OCI-LY1 (cell line): ENCODE results near the gene MRPL36.

Experiments used
- H2AFZ ChIP-seq: fragments of 200-600 bp; sonication (generic), shearing (Covaris generic); 2 replicates; pipeline ENCODE4 v1.6.0; 2014; ENCODE audit warnings: antibody characterized with exemption, mild to moderate bottlenecking, low read length
- H3F3A ChIP-seq: fragments of 200-600 bp; sonication (generic), shearing (Covaris generic); 2 replicates; pipeline ENCODE4 v1.6.0; 2014; ENCODE audit warnings: mild to moderate bottlenecking, antibody characterized with exemption, low read length, moderate library complexity; ENCODE audit not compliant: insufficient read depth
- H3K27ac ChIP-seq: fragments of 200-600 bp; sonication (generic); 2 replicates; pipeline ENCODE4 v1.5.1; 2014; ENCODE audit warnings: low read length, mixed run types, mild to moderate bottlenecking, low read depth; ENCODE audit not compliant: poor library complexity, severe bottlenecking
- H3K27me3 ChIP-seq: fragments of 200-600 bp; sonication (generic); 2 replicates; pipeline ENCODE4 v1.6.0; 2014; ENCODE audit warnings: antibody characterized with exemption, mild to moderate bottlenecking, low read length, moderate library complexity; ENCODE audit not compliant: insufficient read depth
- H3K36me3 ChIP-seq: fragments of 200-600 bp; sonication (generic); 2 replicates; pipeline ENCODE4 v1.6.1; 2014; ENCODE audit warnings: mild to moderate bottlenecking, antibody characterized with exemption, low read length, moderate library complexity, mixed read lengths; ENCODE audit not compliant: insufficient read depth
- H3K4me1 ChIP-seq: fragments of 200-600 bp; sonication (generic); 2 replicates; pipeline ENCODE4 v1.5.1; 2014; ENCODE audit warnings: mild to moderate bottlenecking, low read length, moderate library complexity; ENCODE audit not compliant: insufficient read depth, severe bottlenecking
- H3K4me2 ChIP-seq: fragments of 200-600 bp; sonication (generic), shearing (Covaris generic); 2 replicates; pipeline ENCODE4 v1.6.1; 2014; ENCODE audit warnings: low read length
- H3K4me3 ChIP-seq: fragments of 200-600 bp; sonication (generic); 2 replicates; pipeline ENCODE4 v1.5.1; 2014; ENCODE audit warnings: low read length, low read depth, mild to moderate bottlenecking, mixed read lengths; ENCODE audit not compliant: poor library complexity, severe bottlenecking
- H3K79me2 ChIP-seq: fragments of 200-600 bp; shearing (Covaris generic); 2 replicates; pipeline ENCODE4 v1.6.1; 2016; ENCODE audit warnings: mixed run types, low read length, mixed read lengths; ENCODE audit not compliant: insufficient read depth
- H3K9ac ChIP-seq: fragments of 200-600 bp; sonication (generic), shearing (Covaris generic); 2 replicates; pipeline ENCODE4 v1.6.1; 2014; ENCODE audit warnings: mild to moderate bottlenecking, low read length, mixed read lengths
- H3K9me2 ChIP-seq: fragments of 200-600 bp; sonication (generic), shearing (Covaris generic); 2 replicates; pipeline ENCODE4 v1.6.1; 2014; ENCODE audit warnings: low read depth, mild to moderate bottlenecking, low read length, mixed read lengths
- H3K9me3 ChIP-seq: fragments of 200-600 bp; shearing (Covaris generic); 2 replicates; pipeline ENCODE4 v1.6.1; 2014; ENCODE audit warnings: low read length, mixed read lengths
- H4K20me1 ChIP-seq: fragments of 200-600 bp; sonication (generic), shearing (Covaris generic); 2 replicates; pipeline ENCODE4 v1.6.0; 2016; ENCODE audit warnings: mild to moderate bottlenecking, low read length; ENCODE audit not compliant: insufficient read depth
- EZH2 ChIP-seq: fragments of 200-600 bp; sonication (generic), shearing (Covaris generic); IDR thresholded peaks from 2 replicates; pipeline ENCODE4 v1.8.0; 2017; ENCODE audit warnings: borderline replicate concordance, mixed run types, mild to moderate bottlenecking, antibody characterized with exemption, low read length, moderate library complexity, mixed read lengths
- TF ChIP-seq, protein P1 (sequence below): fragments of 200-600 bp; sonication (generic), shearing (Covaris generic); IDR thresholded peaks from 2 replicates; pipeline ENCODE4 v1.5.1; 2017; ENCODE audit warnings: mild to moderate bottlenecking, antibody characterized with exemption, low read length, moderate library complexity, mixed read lengths

Gene MRPL36

DNA sequence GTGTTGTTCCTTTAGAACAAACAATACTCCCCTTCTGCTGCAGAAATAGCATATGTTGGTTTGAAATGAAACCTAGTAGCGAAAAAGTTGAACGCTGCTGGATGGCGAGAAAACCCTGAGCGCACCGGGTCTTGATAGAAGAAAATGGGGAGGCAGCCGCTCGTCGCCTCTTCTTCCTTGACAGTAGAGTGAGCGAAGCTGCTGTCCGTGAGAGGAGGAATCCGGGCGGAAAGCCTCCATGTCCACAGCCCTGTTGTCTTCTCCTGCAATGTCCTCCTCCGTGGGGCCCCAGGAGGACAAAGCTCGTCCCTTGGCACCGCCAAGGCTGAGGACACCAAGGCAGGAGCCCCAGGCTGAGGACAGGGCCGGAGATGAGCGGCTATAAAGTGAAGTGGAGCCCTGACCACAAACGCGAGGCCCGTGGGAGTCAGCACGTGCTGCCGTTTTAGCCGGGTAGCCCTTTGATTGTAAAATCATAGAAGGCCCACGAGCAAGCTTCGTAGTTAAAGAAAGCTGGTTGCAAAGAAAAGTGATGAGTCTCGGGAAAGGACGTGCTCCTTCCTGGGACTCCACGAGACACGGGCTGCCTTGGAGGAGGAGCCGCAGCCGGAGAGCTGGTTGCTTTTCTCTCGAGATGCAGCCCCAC is 35.6 kb downstream of the MRPL36 start:
- Histone ChIP-seq H3K4me1 (peaks cover 11% of the 10 kb centered on the region), H3F3A (no peaks in the 10 kb centered on the region), H2AFZ (no peak overlapping the region), H3K27me3 (peaks cover 10% of the 10 kb centered on the region; the same call in 1 of the 2 replicates), H3K9ac (no peak overlapping the region), H3K9me2 (no peaks in the 10 kb centered on the region), H4K20me1 (no peaks in the 10 kb centered on the region), H3K27ac (no peak overlapping the region), H3K79me2 (no peaks in the 10 kb centered on the region), H3K4me3 (no peak overlapping the region), H3K4me2 (no peak overlapping the region), H3K9me3 (no peaks in the 10 kb centered on the region), H3K36me3 (no peaks in the 10 kb centered on the region; the same call in 1 of the 2 replicates)
- TF ChIP-seq, protein P1, sequence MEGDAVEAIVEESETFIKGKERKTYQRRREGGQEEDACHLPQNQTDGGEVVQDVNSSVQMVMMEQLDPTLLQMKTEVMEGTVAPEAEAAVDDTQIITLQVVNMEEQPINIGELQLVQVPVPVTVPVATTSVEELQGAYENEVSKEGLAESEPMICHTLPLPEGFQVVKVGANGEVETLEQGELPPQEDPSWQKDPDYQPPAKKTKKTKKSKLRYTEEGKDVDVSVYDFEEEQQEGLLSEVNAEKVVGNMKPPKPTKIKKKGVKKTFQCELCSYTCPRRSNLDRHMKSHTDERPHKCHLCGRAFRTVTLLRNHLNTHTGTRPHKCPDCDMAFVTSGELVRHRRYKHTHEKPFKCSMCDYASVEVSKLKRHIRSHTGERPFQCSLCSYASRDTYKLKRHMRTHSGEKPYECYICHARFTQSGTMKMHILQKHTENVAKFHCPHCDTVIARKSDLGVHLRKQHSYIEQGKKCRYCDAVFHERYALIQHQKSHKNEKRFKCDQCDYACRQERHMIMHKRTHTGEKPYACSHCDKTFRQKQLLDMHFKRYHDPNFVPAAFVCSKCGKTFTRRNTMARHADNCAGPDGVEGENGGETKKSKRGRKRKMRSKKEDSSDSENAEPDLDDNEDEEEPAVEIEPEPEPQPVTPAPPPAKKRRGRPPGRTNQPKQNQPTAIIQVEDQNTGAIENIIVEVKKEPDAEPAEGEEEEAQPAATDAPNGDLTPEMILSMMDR, result no peak
- TF ChIP-seq EZH2, result no peak

DNA sequence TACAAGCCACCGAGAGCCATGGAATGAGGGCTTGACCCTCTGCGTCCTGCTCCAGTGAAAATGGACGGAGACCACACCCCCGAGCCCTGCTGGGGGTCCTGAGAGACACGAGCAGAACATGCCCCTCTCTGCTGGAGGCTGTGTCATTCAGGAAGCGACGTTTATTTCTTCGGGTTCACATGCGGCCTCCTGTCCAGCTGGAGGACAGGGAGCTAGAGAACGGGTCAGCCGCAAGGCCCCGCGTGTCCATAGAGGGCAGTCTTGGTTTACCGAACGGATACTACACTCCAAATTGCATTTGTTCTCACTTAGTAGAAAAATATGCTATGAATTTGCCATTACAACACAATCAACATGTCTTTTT is 36.1 kb downstream of the MRPL36 start:
- no peaks in the 10 kb centered on the region; the same call in 1 of the 2 replicates for H3K36me3 ChIP-seq
- H3K27ac ChIP-seq, result no peak overlapping the region
- peaks cover 13% of the 10 kb centered on the region; the same call in 1 of the 2 replicates for H3K27me3 ChIP-seq
- no peaks in the 10 kb centered on the region for H3K9me3 ChIP-seq
- H3K4me1 ChIP-seq, result peaks cover 11% of the 10 kb centered on the region
- no peak overlapping the region for H3K4me2 ChIP-seq
- no peaks in the 10 kb centered on the region for H4K20me1 ChIP-seq
- no peak overlapping the region for H2AFZ ChIP-seq
- TF ChIP-seq EZH2, result no peak
- TF ChIP-seq, protein P1, result peak; percentile 55
- H3K4me3 ChIP-seq, result no peak overlapping the region
- no peaks in the 10 kb centered on the region for H3K79me2 ChIP-seq
- no peaks in the 10 kb centered on the region for H3F3A ChIP-seq
- H3K9ac ChIP-seq, result no peak overlapping the region
- H3K9me2 ChIP-seq, result no peaks in the 10 kb centered on the region

DNA sequence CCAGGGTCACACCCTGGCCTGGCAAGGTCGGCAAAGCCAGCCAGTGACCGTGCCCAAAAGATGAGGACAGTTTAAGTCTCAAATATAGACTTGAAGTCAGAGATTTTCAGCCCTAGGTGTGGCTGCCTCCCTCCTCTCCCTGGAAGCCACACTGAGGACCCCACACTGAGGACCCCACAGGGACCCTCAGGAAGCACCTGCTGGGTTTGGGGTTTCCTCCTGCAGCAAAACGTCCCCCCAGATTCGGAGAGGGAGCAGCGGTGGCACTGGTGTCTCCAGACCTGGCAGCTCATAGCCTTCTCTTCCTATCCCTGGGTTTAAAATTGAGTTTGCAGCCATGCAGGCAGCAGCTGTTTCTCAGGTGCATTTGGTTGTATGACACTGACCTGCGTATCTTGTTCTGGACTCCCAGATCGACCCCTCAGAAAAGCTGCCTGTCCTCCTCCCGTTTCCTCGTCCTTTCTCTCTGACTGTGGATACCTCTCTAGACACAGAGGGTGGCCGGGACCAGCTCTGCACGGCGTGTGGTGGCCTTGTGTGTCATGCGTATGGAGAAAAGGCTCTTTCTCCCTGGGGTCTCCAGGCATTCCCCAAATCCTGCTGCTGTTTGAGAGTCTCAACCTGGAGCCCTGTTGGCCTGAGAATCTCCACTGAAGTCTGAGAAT is 36.6 kb downstream of the MRPL36 start:
- no peak overlapping the region for H2AFZ ChIP-seq
- H3F3A ChIP-seq, result no peaks in the 10 kb centered on the region
- no peak for TF ChIP-seq EZH2
- TF ChIP-seq, protein P1, result no peak
- H3K36me3 ChIP-seq, result no peaks in the 10 kb centered on the region; the same call in 1 of the 2 replicates
- H3K27me3 ChIP-seq, result peaks cover 15% of the 10 kb centered on the region; the same call in 1 of the 2 replicates
- no peak overlapping the region for H3K4me3 ChIP-seq
- H3K9me3 ChIP-seq, result 0 out of 2 replicates have a peak, but pooled peaks cover 3% of the 10 kb centered on the region
- no peaks in the 10 kb centered on the region for H3K79me2 ChIP-seq
- no peaks in the 10 kb centered on the region for H3K9me2 ChIP-seq
- no peak overlapping the region for H3K9ac ChIP-seq
- H3K4me1 ChIP-seq, result peaks cover 11% of the 10 kb centered on the region
- no peak overlapping the region for H3K4me2 ChIP-seq
- no peaks in the 10 kb centered on the region for H4K20me1 ChIP-seq
- H3K27ac ChIP-seq, result no peak overlapping the region
